ENCODE measurements around the gene KCNJ16.

DNA sequence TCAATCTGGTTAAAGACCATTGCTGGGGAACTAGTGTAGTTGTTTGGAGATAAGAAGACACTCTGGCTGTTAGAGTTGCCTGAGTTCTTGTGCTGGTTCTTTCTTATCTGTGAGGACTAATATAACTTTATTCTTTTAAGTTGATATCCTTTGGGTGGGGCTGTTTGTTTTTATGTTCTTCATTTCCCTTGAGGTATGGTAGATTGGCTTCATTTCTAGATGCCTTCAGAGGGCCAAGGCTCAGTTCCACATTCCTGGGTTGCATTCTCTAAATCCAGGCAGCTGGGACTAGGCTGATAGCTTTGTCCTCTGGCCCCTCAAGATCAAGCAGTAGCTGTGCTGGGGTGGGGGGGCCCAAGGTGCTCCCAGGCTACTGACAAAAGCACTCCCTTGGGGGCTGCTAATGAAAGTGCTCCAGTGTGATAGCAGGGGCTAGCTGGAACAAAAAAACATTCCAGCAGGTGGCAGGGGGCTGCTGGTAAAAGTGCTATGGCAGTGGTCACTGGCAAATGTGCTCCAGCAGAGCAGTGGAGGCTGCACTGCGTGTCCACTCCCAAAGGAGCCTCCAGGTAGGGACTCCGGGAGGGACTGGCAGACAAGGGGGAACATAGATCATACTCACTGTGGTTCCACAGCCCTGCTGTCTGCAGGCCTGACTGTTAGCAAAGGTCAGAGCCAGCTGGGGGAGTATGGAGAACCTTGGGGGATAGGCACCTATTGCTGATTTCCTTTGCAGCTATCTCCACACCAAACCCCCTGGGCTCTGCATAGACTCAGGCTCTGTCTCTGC lies 45.9 kb upstream of the KCNJ16 start:
- TF ChIP-seq, protein P1, sequence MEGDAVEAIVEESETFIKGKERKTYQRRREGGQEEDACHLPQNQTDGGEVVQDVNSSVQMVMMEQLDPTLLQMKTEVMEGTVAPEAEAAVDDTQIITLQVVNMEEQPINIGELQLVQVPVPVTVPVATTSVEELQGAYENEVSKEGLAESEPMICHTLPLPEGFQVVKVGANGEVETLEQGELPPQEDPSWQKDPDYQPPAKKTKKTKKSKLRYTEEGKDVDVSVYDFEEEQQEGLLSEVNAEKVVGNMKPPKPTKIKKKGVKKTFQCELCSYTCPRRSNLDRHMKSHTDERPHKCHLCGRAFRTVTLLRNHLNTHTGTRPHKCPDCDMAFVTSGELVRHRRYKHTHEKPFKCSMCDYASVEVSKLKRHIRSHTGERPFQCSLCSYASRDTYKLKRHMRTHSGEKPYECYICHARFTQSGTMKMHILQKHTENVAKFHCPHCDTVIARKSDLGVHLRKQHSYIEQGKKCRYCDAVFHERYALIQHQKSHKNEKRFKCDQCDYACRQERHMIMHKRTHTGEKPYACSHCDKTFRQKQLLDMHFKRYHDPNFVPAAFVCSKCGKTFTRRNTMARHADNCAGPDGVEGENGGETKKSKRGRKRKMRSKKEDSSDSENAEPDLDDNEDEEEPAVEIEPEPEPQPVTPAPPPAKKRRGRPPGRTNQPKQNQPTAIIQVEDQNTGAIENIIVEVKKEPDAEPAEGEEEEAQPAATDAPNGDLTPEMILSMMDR (IDR thresholded peaks at IDR 0.05; ENCODE audit: low read depth, low read length) = no peak
- no peak for TF ChIP-seq EZH2phosphoT487 (IDR thresholded peaks at IDR 0.05; ENCODE audit: low read depth)

Measured in OCI-LY3 (cell line).